Measurements from ENCODE around the gene ARIH2.

Gene ARIH2

DNA sequence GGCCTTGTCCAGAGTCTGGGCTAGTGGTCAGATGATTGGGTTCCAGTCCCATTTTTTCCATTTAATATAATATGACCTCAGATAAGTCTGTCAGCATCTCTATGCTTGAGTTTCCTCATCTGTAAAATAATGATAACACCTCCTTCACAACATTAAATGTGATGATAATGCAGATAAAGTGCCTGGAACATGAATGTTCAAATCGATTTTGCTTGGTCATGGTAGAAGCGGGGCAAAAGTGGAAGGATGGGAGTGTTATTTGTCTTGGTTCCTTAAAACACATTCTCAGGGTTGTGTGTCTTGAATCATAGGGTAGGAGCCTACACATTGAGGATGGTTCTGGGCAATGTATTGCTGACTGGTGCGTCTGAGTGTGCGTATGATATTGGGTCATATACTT, 16.9 kb downstream of the ARIH2 start:
- Histone ChIP-seq H3K36me3 (peaks cover 53 to 93% (median 85%) of the 10 kb centered on the region in 11 experiments), H3K4me1 (peaks cover 0 to 43% (median 1%) of the 10 kb centered on the region in 10 experiments; a peak in 8 of 20 replicates), H3K27ac (peak overlapping the region in 2 of 11 experiments; percentile 19 to 29; a peak in 2 of 22 replicates), H3K4me2 (peak overlapping the region in 3 of 11 experiments; percentile 18 to 55 (median 44); a peak in 5 of 22 replicates), H4K20me1 (peaks cover 39 to 93% (median 76%) of the 10 kb centered on the region in 11 experiments; a peak in 21 of 22 replicates), H3K9me3 (replicated peaks in 1 of 11) (no peaks in the 10 kb centered on the region; a peak in 2 of 22 replicates), H3K27me3 (no peaks in the 10 kb centered on the region), H3K4me3 (no peak overlapping the region), H3K9ac (no peak overlapping the region)
- TF ChIP-seq Cebpa-rat (IDR thresholded peaks at IDR 0.05), result no peak

DNA sequence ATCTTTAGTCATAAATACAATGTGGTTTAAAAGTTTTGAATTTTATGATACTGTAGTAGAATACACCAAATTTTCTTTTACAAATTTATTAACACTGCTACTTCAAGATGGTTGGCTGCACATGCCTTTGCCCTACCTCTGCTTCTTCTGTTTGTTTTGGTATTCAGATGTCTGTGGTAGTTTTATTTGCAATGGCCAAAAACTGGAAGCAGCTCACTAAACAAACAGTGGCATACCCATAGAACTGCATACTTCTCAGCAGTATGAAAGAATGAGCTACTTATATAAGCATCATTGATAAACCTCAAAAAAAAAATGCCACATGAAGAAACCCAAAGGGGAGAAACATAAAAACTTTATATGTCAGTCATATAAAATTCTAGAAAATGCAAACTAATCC, 19.5 kb downstream of the ARIH2 start:
- Histone ChIP-seq H4K20me1 (peaks cover 14 to 87% (median 54%) of the 10 kb centered on the region in 11 experiments; a peak in 19 of 22 replicates), H3K4me2 (no peak overlapping the region), H3K27ac (no peak overlapping the region)

DNA sequence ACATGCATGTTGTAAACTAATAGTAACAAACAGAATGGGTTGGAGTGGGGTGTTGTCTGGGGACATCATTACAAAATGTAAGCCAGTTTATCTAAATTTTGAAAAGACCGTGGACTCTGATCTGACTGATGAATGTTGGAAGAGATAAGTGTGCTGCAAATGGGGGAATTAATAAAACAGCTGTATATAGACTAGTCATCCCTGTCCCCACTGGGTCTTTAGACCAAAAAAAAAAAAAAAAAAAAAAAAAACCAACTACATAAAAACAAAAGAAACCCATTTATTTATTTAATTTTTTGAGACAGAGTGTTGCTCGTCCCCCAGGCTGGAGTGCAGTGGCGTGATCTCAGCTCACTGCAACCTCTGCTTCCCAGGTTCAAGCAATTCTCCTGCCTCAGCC, 20.0 kb downstream of the ARIH2 start:
- H3K9me3 ChIP-seq (replicated peaks in 1 of 11), result no peaks in the 10 kb centered on the region
- H3K27me3 ChIP-seq, result no peaks in the 10 kb centered on the region
- H3K27ac ChIP-seq, result no peak overlapping the region
- H4K20me1 ChIP-seq, result peaks cover 10 to 87% (median 54%) of the 10 kb centered on the region in 11 experiments; a peak in 20 of 22 replicates
- H3K9ac ChIP-seq, result no peak overlapping the region
- peaks cover 43 to 83% (median 72%) of the 10 kb centered on the region in 11 experiments for H3K36me3 ChIP-seq
- no peak overlapping the region for H3K4me3 ChIP-seq
- H3K4me2 ChIP-seq, result no peak overlapping the region
- peaks cover 3 to 24% (median 7%) of the 10 kb centered on the region in 10 experiments for H3K4me1 ChIP-seq
- TF ChIP-seq Cebpa-rat (IDR thresholded peaks at IDR 0.05), result no peak

More for the DNA sequence above, 19.5 kb downstream of the ARIH2 start:
- Histone ChIP-seq H3K9ac (no peak overlapping the region), H3K4me3 (no peak overlapping the region), H3K27me3 (no peaks in the 10 kb centered on the region), H3K36me3 (peaks cover 48 to 83% (median 72%) of the 10 kb centered on the region in 11 experiments), H3K4me1 (peaks cover 0 to 20% (median 2%) of the 10 kb centered on the region in 10 experiments; a peak in 15 of 20 replicates), H3K9me3 (replicated peaks in 1 of 11) (no peaks in the 10 kb centered on the region)
- TF ChIP-seq Cebpa-rat (IDR thresholded peaks at IDR 0.05), result no peak

DNA sequence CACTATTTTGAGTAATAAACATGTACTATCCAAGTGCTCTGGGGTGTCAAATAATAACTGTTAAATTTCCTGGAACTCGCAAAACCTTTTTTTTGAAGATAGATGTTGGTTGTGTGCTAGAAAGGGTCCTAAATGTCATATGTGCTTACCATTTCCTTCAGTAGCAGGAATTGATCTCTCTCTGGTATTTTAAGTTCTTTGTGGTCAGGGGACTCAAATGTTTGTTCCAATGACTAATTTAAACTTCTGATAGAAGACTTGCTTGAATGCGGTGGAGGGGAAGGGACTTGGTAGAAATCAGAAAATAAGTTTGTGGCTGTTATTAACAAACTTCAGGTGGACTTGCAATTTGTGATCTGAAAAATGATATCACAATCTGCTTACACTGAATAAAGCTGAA, 26.8 kb downstream of the ARIH2 start:
- Histone ChIP-seq H3K27ac (peak overlapping the region in 10 of 11 experiments; percentile 0 to 42 (median 22); a peak in 13 of 22 replicates), H3K36me3 (peaks cover 21 to 53% (median 48%) of the 10 kb centered on the region in 11 experiments), H3K27me3 (no peaks in the 10 kb centered on the region), H3K4me2 (peak overlapping the region; percentile 36 to 87 (median 68)), H3K4me3 (peak overlapping the region in 3 of 10 experiments; percentile 17 to 31 (median 31); a peak in 3 of 20 replicates), H3K9me3 (replicated peaks in 1 of 11) (no peaks in the 10 kb centered on the region; a peak in 2 of 22 replicates), H3K9ac (peak overlapping the region in 8 of 11 experiments; percentile 1 to 60 (median 30); a peak in 10 of 22 replicates), H3K4me1 (peaks cover 27 to 52% (median 38%) of the 10 kb centered on the region in 10 experiments), H4K20me1 (peaks cover 18 to 76% (median 50%) of the 10 kb centered on the region in 11 experiments; a peak in 20 of 22 replicates)
- no peak for TF ChIP-seq Cebpa-rat (IDR thresholded peaks at IDR 0.05)

DNA sequence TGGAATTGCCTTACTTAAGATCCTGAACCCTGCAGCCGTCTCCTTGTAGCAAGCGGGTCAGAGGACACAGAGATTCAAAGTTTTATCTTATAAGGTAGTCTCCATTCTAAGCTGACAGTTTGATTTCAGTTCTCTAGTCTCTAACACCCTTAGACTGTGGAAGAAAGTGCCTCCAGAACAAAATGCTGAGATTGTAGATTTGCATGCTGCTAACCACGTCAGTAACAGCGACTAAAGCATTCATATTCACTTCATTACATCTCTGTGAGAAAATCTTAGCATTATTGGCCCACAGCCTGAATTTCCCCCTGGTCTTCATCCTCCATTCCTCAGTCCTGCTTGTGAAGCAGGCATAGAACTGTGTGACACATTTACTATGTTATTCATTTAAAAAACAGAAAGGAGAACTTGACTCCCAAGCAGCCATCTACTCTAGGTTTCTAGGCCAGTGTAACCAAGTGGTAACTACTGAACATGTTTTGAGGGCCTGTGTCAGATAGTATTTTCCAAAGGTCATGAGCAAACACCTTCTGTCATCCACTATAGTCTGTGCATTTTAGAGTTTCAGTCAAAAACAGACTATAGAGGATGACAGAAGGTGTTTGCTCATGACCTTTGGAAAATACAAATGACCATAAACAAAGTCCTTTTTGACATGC, 27.4 kb downstream of the ARIH2 start:
- peak overlapping the region in 1 of 10 experiments; percentile 31; a peak in 1 of 20 replicates for H3K4me3 ChIP-seq
- peak overlapping the region; percentile 36 to 87 (median 68) for H3K4me2 ChIP-seq
- H3K9me3 ChIP-seq (replicated peaks in 1 of 11), result no peaks in the 10 kb centered on the region; a peak in 2 of 22 replicates
- TF ChIP-seq Cebpa-rat (IDR thresholded peaks at IDR 0.05), result no peak
- peak overlapping the region in 8 of 11 experiments; percentile 1 to 42 (median 22); a peak in 13 of 22 replicates for H3K27ac ChIP-seq
- H3K4me1 ChIP-seq, result peaks cover 28 to 52% (median 38%) of the 10 kb centered on the region in 10 experiments
- peaks cover 21 to 56% (median 48%) of the 10 kb centered on the region in 11 experiments for H3K36me3 ChIP-seq
- peaks cover 22 to 78% (median 55%) of the 10 kb centered on the region in 11 experiments; a peak in 20 of 22 replicates for H4K20me1 ChIP-seq
- H3K27me3 ChIP-seq, result no peaks in the 10 kb centered on the region
- peak overlapping the region in 8 of 11 experiments; percentile 1 to 60 (median 30); a peak in 9 of 22 replicates for H3K9ac ChIP-seq

DNA sequence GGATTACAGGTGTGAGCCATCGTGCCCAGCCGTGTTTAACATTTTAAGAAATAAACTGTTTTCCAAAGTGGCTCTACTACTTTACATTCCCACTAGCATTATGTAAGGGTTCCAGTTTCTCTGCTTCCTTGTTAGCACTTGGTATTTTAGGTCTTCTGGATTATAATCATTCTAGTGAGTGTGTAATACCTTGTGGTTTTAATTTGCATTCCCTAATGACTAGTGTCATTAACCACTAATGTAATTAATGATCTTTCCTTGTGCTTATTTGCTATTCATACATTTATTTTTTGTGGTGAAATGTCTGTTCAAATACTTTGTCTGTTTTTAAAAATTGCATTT, 30.7 kb downstream of the ARIH2 start:
- H4K20me1 ChIP-seq, result peaks cover 32 to 77% (median 56%) of the 10 kb centered on the region in 11 experiments; a peak in 20 of 22 replicates
- H3K36me3 ChIP-seq, result peaks cover 39 to 56% (median 50%) of the 10 kb centered on the region in 11 experiments
- no peaks in the 10 kb centered on the region; a peak in 2 of 22 replicates for H3K9me3 ChIP-seq (replicated peaks in 1 of 11)
- H3K9ac ChIP-seq, result no peak overlapping the region
- H3K4me2 ChIP-seq, result no peak overlapping the region
- no peaks in the 10 kb centered on the region for H3K27me3 ChIP-seq
- H3K27ac ChIP-seq, result no peak overlapping the region
- TF ChIP-seq Cebpa-rat (IDR thresholded peaks at IDR 0.05), result no peak
- no peak overlapping the region for H3K4me3 ChIP-seq
- H3K4me1 ChIP-seq, result peaks cover 23 to 50% (median 33%) of the 10 kb centered on the region in 10 experiments

DNA sequence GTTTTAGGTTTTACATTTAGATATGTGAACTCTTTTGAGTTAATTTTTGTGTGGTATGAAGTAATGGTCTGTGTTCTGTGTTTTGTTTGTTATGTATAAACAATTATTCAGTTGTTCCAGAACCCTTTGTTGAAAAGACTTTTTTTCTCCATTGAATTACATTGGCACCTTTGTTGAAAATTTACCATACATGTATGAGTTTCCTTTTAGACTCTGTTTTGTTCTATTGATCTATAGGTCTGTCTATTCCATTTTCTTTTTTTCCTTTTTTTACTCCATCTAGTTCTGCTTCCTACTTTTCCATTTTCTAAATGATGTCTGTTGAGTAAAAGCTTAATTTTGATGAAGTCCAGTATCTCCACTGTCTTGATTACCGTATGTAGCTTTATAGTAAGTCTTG, 31.4 kb downstream of the ARIH2 start:
- H3K4me2 ChIP-seq, result no peak overlapping the region
- H3K4me3 ChIP-seq, result no peak overlapping the region
- H3K27me3 ChIP-seq, result no peaks in the 10 kb centered on the region
- no peaks in the 10 kb centered on the region; a peak in 2 of 22 replicates for H3K9me3 ChIP-seq (replicated peaks in 1 of 11)
- H3K36me3 ChIP-seq, result peaks cover 46 to 63% (median 57%) of the 10 kb centered on the region in 11 experiments
- H3K4me1 ChIP-seq, result peaks cover 20 to 43% (median 29%) of the 10 kb centered on the region in 10 experiments
- H3K27ac ChIP-seq, result no peak overlapping the region
- no peak for TF ChIP-seq Cebpa-rat (IDR thresholded peaks at IDR 0.05)
- H3K9ac ChIP-seq, result no peak overlapping the region
- peaks cover 28 to 77% (median 53%) of the 10 kb centered on the region in 11 experiments; a peak in 20 of 22 replicates for H4K20me1 ChIP-seq

DNA sequence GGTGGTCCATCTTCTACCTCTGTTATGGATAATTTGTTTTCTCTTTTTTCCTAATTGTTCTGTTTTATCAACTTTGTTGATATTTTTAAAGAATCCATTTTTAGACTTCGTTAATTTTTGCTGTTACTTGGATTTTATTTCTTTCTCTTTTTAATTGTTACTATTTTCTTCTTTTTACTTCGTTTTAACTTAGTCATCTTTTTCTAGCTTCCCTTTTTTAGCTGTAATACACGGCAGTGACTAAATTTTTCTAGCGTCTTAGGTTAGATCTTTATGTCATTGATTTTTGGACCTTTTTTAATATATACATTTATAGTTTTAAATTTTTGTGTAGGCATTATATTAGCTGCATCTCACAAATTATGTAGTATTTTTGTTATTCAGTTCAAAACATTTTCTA, 33.1 kb downstream of the ARIH2 start:
- Histone ChIP-seq H3K36me3 (peaks cover 53 to 76% (median 63%) of the 10 kb centered on the region in 11 experiments), H3K4me3 (no peak overlapping the region), H3K4me2 (peak overlapping the region in 3 of 11 experiments; percentile 22 to 69 (median 65); a peak in 4 of 22 replicates), H3K27me3 (no peaks in the 10 kb centered on the region), H3K4me1 (peaks cover 5 to 26% (median 18%) of the 10 kb centered on the region in 10 experiments; a peak in 19 of 20 replicates), H3K27ac (no peak overlapping the region), H3K9me3 (replicated peaks in 1 of 11) (no peaks in the 10 kb centered on the region; a peak in 2 of 22 replicates), H3K9ac (0 out of 22 replicates have a peak overlapping the region, but pooled peaks of 1 of the 11 experiments have one; percentile 24), H4K20me1 (peaks cover 25 to 78% (median 51%) of the 10 kb centered on the region in 11 experiments; a peak in 20 of 22 replicates)
- TF ChIP-seq Cebpa-rat (IDR thresholded peaks at IDR 0.05), result no peak
